SU-DHL-6 (cell line): ENCODE measurements around the gene PIK3CD.

Source experiments
- H2AFZ ChIP-seq: fragments of 200-600 bp; sonication (generic); 2 replicates; pipeline ENCODE4 v1.6.1; 2014; ENCODE audit warnings: low read depth, mild to moderate bottlenecking, moderate library complexity, mixed read lengths, antibody characterized with exemption, low read length; ENCODE audit not compliant: severe bottlenecking
- H3F3A ChIP-seq: fragments of 200-600 bp; shearing (Covaris generic); 2 replicates; pipeline ENCODE4 v1.6.0; 2016; ENCODE audit warnings: antibody characterized with exemption, mild to moderate bottlenecking; ENCODE audit not compliant: insufficient read depth
- H3K27ac ChIP-seq: fragments of 200-600 bp; sonication (generic); 2 replicates; pipeline ENCODE4 v1.5.1; 2016; ENCODE audit warnings: low read depth, mild to moderate bottlenecking, low read length, moderate library complexity, mixed read lengths
- H3K27me3 ChIP-seq: fragments of 200-600 bp; sonication (generic), shearing (Covaris generic); 2 replicates; pipeline ENCODE4 v1.6.0; 2014; ENCODE audit warnings: mild to moderate bottlenecking, low read length
- H3K36me3 ChIP-seq: fragments of 200-600 bp; sonication (generic); 2 replicates; pipeline ENCODE4 v1.6.1; 2014; ENCODE audit warnings: mild to moderate bottlenecking, low read length, mixed read lengths
- H3K4me2 ChIP-seq: fragments of 300-600, 200-600 bp; shearing (Covaris generic), sonication (generic); 2 replicates; pipeline ENCODE4 v1.6.0; 2014; ENCODE audit warnings: low read length, low read depth, mild to moderate bottlenecking; ENCODE audit not compliant: poor library complexity, severe bottlenecking
- H3K4me3 ChIP-seq: fragments of 200-600 bp; sonication (generic); 2 replicates; pipeline ENCODE4 v1.5.1; 2014; ENCODE audit warnings: antibody characterized with exemption, low read length, mild to moderate bottlenecking, mixed read lengths; ENCODE audit not compliant: insufficient read depth, poor library complexity, severe bottlenecking
- H3K79me2 ChIP-seq: fragments of 200-600 bp; sonication (generic); 2 replicates; pipeline ENCODE4 v1.6.1; 2014; ENCODE audit warnings: mild to moderate bottlenecking, low read length, moderate library complexity; ENCODE audit not compliant: insufficient read depth
- H3K9ac ChIP-seq: fragments of 200-600 bp; sonication (generic); 2 replicates; pipeline ENCODE4 v1.7.0; 2014; ENCODE audit warnings: mild to moderate bottlenecking, low read length
- H3K9me2 ChIP-seq: fragments of 200-600 bp; sonication (generic); replicated peaks from 2 replicates; pipeline ENCODE4 v1.6.1; 2014; ENCODE audit warnings: low read length; ENCODE audit not compliant: insufficient read depth
- H3K9me3 ChIP-seq: fragments of 200-600 bp; sonication (generic); 2 replicates; pipeline ENCODE4 v1.6.1; 2014; ENCODE audit warnings: low read length, mixed read lengths; ENCODE audit not compliant: insufficient read depth
- H4K20me1 ChIP-seq: fragments of 200-600 bp; sonication (generic); 2 replicates; pipeline ENCODE4 v1.6.1; 2014; ENCODE audit warnings: low read depth, mild to moderate bottlenecking, antibody characterized with exemption, low read length, moderate library complexity, mixed read lengths
- EZH2phosphoT487 ChIP-seq: fragments of 200-600 bp; sonication (generic), shearing (Covaris generic); conservative IDR thresholded peaks from 2 replicates; pipeline ENCODE4 v1.6.1; 2018; ENCODE audit warnings: mild to moderate bottlenecking, antibody characterized with exemption, low read length, moderate library complexity, mixed read lengths
- TF ChIP-seq, protein P1 (sequence below): fragments of 200-600 bp; sonication (generic); IDR thresholded peaks from one replicate; pipeline ENCODE4 v1.5.1; 2017; ENCODE audit warnings: antibody characterized with exemption, mild to moderate bottlenecking, low read length, moderate library complexity; ENCODE audit not compliant: insufficient read depth, poor library complexity, severe bottlenecking

The PIK3CD gene

DNA sequence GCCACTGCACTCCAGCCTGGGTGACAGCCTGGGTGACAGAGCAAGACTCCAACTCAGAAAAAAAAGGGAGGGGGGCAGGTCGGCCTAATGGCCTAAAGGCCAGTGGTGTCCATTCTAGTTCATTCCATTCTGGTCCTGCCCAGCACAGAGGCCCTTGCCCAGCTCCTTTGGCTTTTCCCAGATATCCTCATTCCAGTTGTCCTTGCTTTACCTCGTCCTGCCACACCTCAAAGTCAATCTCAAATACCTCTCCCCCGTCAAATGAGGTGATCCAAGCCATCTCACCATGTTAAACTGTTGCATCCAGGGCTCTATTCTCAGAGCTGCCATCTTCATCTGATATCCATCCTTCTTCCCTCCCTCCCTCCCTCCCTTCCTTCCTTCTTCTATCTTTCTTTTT, 19.9 kb upstream of the PIK3CD start:
- Histone ChIP-seq H4K20me1 (no peaks in the 10 kb centered on the region), H3K9me2 (no peaks in the 10 kb centered on the region), H3K9ac (no peak overlapping the region), H3K9me3 (no peaks in the 10 kb centered on the region), H3K4me2 (no peak overlapping the region), H3K27ac (no peak overlapping the region), H2AFZ (no peak overlapping the region), H3K27me3 (no peaks in the 10 kb centered on the region), H3K79me2 (no peaks in the 10 kb centered on the region), H3K36me3 (no peaks in the 10 kb centered on the region), H3K4me3 (no peak overlapping the region), H3F3A (peaks cover 11% of the 10 kb centered on the region)
- TF ChIP-seq EZH2phosphoT487, result no peak
- TF ChIP-seq, protein P1, sequence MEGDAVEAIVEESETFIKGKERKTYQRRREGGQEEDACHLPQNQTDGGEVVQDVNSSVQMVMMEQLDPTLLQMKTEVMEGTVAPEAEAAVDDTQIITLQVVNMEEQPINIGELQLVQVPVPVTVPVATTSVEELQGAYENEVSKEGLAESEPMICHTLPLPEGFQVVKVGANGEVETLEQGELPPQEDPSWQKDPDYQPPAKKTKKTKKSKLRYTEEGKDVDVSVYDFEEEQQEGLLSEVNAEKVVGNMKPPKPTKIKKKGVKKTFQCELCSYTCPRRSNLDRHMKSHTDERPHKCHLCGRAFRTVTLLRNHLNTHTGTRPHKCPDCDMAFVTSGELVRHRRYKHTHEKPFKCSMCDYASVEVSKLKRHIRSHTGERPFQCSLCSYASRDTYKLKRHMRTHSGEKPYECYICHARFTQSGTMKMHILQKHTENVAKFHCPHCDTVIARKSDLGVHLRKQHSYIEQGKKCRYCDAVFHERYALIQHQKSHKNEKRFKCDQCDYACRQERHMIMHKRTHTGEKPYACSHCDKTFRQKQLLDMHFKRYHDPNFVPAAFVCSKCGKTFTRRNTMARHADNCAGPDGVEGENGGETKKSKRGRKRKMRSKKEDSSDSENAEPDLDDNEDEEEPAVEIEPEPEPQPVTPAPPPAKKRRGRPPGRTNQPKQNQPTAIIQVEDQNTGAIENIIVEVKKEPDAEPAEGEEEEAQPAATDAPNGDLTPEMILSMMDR, result no peak

DNA sequence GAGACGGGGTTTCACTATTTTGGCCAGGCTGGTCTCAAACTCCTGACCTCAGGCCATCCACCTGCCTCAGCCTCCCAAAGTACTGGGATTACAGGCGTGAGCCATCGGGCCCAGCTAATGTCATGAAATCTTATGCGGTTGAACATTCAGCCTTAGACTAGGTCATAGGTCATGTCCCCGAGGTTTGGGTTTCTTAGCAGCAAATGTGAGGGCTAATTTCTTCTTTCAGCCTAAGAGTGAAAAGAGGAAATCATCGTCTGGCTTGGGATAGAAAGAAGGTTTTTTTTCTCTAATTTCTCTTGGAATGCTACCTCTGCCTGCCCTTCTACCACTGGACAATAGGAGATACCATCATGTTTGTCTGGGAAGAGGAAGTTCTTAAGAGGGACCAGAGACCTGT, 18.0 kb upstream of the PIK3CD start:
- H3K36me3 ChIP-seq, result no peaks in the 10 kb centered on the region

DNA sequence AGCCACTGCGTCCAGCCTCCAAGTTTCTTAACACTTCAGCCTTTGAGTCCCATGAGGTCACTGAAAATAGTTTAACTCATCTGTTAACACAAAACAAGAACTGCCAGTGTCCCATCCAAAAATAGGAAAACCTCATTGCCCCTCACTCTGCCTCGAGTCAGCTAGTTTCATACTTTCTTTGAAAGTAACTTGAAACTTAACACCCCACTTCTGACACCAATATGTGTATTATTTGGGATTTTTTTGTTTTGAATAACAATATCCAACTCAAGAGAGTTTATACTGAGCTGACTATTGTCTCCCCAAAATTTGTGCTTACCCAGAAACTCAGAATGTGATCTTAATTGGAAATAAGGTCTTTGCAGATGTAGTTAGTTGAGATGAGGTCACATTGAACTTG, 16.9 kb upstream of the PIK3CD start:
- no peaks in the 10 kb centered on the region for H3K36me3 ChIP-seq
- peaks cover 9% of the 10 kb centered on the region for H3F3A ChIP-seq
- no peaks in the 10 kb centered on the region for H3K79me2 ChIP-seq
- H3K9me3 ChIP-seq, result no peaks in the 10 kb centered on the region
- no peaks in the 10 kb centered on the region for H4K20me1 ChIP-seq
- H3K4me2 ChIP-seq, result no peak overlapping the region
- TF ChIP-seq, protein P1, result no peak
- TF ChIP-seq EZH2phosphoT487, result no peak
- no peaks in the 10 kb centered on the region for H3K27me3 ChIP-seq
- H3K4me3 ChIP-seq, result no peak overlapping the region
- H3K9me2 ChIP-seq, result no peaks in the 10 kb centered on the region
- H2AFZ ChIP-seq, result no peak overlapping the region
- H3K27ac ChIP-seq, result no peak overlapping the region
- H3K9ac ChIP-seq, result no peak overlapping the region

More for the DNA sequence above, 18.0 kb upstream of the PIK3CD start:
- Histone ChIP-seq H2AFZ (no peak overlapping the region), H3K4me3 (no peak overlapping the region), H3K27ac (no peak overlapping the region), H3K27me3 (no peaks in the 10 kb centered on the region), H3K9me3 (no peaks in the 10 kb centered on the region), H3K9ac (no peak overlapping the region), H3K79me2 (no peaks in the 10 kb centered on the region), H3F3A (peaks cover 11% of the 10 kb centered on the region), H3K9me2 (no peaks in the 10 kb centered on the region), H3K4me2 (no peak overlapping the region), H4K20me1 (no peaks in the 10 kb centered on the region)
- no peak for TF ChIP-seq EZH2phosphoT487
- TF ChIP-seq, protein P1, result no peak
